ENCODE measurements around the gene NMNAT1. TPM values are rescaled to one million over a fixed set of nuclear protein-coding genes. Genes with fewer than 3 reads are reported as not detected.

Gene NMNAT1
- total and polyA plus RNA-seq, 8 donors, result 11.4 to 19.6 (median 16.6) TPM

GRCh38 chr1:9906466-9906865, 36.8 kb upstream of the NMNAT1 start:
- peaks cover 13 to 42% of the 10 kb centered on the region in 2 donors for H3K4me1 ChIP-seq
- H3K36me3 ChIP-seq, result no peaks in the 10 kb centered on the region
- H3K27me3 ChIP-seq, result no peaks in the 10 kb centered on the region
- TF ChIP-seq, protein P1, sequence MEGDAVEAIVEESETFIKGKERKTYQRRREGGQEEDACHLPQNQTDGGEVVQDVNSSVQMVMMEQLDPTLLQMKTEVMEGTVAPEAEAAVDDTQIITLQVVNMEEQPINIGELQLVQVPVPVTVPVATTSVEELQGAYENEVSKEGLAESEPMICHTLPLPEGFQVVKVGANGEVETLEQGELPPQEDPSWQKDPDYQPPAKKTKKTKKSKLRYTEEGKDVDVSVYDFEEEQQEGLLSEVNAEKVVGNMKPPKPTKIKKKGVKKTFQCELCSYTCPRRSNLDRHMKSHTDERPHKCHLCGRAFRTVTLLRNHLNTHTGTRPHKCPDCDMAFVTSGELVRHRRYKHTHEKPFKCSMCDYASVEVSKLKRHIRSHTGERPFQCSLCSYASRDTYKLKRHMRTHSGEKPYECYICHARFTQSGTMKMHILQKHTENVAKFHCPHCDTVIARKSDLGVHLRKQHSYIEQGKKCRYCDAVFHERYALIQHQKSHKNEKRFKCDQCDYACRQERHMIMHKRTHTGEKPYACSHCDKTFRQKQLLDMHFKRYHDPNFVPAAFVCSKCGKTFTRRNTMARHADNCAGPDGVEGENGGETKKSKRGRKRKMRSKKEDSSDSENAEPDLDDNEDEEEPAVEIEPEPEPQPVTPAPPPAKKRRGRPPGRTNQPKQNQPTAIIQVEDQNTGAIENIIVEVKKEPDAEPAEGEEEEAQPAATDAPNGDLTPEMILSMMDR (IDR thresholded peaks at IDR 0.05), result no peak
- no peak overlapping the region for H3K4me3 ChIP-seq
- intact Hi-C loops (cut with DNase I), result no loop called here
- no peak for ATAC-seq
- DNase-seq, result no peak
- H3K9me3 ChIP-seq, result no peaks in the 10 kb centered on the region
- H3K27ac ChIP-seq, result no peak overlapping the region

DNA sequence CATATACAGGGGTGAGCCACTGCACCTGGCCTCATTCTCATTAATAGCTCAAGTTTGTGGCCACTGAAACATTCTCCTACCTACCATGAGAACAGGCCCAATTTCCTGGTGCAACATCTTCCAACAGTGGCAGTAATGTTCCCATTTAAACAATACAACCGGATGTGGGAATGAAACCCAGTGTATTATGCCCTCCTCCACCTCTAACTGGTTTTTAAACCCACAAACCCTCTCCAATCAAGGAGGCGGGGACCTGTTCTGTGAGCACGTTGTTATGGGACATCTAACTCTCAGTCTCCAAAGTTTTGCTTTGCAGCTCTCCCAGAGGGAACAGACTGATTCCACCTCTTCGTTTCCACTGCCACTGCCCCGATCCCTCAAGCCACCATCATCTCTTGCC, 35.8 kb upstream of the NMNAT1 start:
- no peak for ATAC-seq
- Histone ChIP-seq H3K27me3 (no peaks in the 10 kb centered on the region), H3K4me1 (peaks cover 13 to 35% of the 10 kb centered on the region in 2 donors), H3K9me3 (no peaks in the 10 kb centered on the region), H3K4me3 (no peak overlapping the region), H3K36me3 (no peaks in the 10 kb centered on the region), H3K27ac (no peak overlapping the region)
- TF ChIP-seq, protein P1 (IDR thresholded peaks at IDR 0.05), result no peak
- DNase-seq, result no peak
- intact Hi-C loops (cut with DNase I), result no loop called here

DNA sequence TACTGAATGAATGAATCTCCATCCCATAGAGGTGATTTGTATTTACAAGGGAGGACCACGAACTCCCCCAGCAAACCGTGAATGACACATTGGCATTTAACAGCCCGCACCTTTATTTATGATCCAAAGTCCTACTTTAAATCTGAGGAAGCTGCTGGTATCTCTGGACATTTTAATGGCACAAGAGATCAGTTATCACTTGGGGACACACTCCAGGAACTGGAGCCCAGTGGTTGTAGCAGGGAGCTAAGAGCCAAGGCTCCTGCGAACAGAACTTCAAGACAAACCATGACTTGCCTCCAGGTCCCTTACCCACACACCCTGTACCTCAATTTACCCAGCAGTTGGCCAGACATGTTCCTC, 34.4 kb upstream of the NMNAT1 start:
- intact Hi-C loops (cut with DNase I), result no loop called here
- no peaks in the 10 kb centered on the region for H3K27me3 ChIP-seq
- no peak for DNase-seq
- ATAC-seq, result no peak
- H3K9me3 ChIP-seq, result no peaks in the 10 kb centered on the region
- peak overlapping the region; percentile 15 to 75 for H3K27ac ChIP-seq
- TF ChIP-seq, protein P1 (IDR thresholded peaks at IDR 0.05), result no peak
- H3K36me3 ChIP-seq, result no peaks in the 10 kb centered on the region
- peak overlapping the region; percentile 72 to 73 for H3K4me3 ChIP-seq
- peaks cover 13 to 31% of the 10 kb centered on the region in 2 donors for H3K4me1 ChIP-seq

GRCh38 chr1:9909234-9910046, 33.8 kb upstream of the NMNAT1 start:
- H3K27me3 ChIP-seq, result no peaks in the 10 kb centered on the region
- no peaks in the 10 kb centered on the region for H3K9me3 ChIP-seq
- H3K36me3 ChIP-seq, result no peaks in the 10 kb centered on the region
- ATAC-seq, result no peak
- H3K27ac ChIP-seq, result peak overlapping the region; percentile 48 to 75
- H3K4me3 ChIP-seq, result peak overlapping the region; percentile 72 to 73
- DNase-seq, result peak in 1 of 4 donors; percentile 51
- TF ChIP-seq, protein P1 (IDR thresholded peaks at IDR 0.05), result no peak
- peaks cover 13 to 31% of the 10 kb centered on the region in 2 donors for H3K4me1 ChIP-seq
- intact Hi-C loops (cut with DNase I), result no loop called here

DNA sequence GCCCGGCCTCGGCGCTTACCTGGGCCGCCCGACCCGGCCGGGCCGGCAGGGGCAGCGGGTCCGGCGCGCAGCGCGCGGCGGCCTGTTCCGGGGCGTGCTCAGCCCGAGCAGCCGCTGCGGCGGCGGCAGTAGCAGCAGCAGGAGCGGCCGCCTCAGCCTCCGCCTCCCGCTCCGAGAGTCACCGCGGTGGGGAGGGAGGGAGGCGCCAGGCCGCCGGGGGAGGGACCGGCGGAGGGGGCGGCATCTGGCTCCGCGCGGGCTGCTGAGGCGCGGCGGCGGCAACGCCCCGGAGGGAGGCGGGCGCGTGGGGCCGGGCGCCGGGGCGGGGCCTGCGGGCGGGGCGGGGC, 33.2 kb upstream of the NMNAT1 start, which contains the start of gene CTNNBIP1:
Gene CTNNBIP1 (minus strand): TSS at position 194 of the 347 bp plus-strand sequence. CDS start 38,205 bp downstream, outside the sequence.
- Histone ChIP-seq H3K4me1 (peaks cover 13 to 31% of the 10 kb centered on the region in 2 donors), H3K27me3 (no peaks in the 10 kb centered on the region), H3K9me3 (no peaks in the 10 kb centered on the region), H3K27ac (peak within 1 kb of the TSS; percentile 93 to 94), H3K4me3 (peak within 1 kb of the TSS; percentile 72 to 73), H3K36me3 (no peaks in the 10 kb centered on the region)
- intact Hi-C loops (cut with DNase I), result no loop called here
- ATAC-seq (no peak), DNase-seq (peak in 1 of 4 donors; percentile 99)
- TF ChIP-seq, protein P1 (IDR thresholded peaks at IDR 0.05), result no peak

Measured in left lung (tissue), 10 donors.